Transverse colon (tissue), 4 donors: ENCODE measurements around the gene DOCK1. TPM values are rescaled to one million over a fixed set of nuclear protein-coding genes. Genes with fewer than 3 reads are reported as not detected.

Source experiments
- DNase-seq: peaks from one replicate; pipeline ENCODE4 v3.0.0-alpha.2; 2019
- H3K27ac ChIP-seq, 4 donors: fragments of 200-600 bp; sonication (generic); 2 replicates each; pipeline ENCODE4 v1.5.1; 2016 to 2018; ENCODE audit warnings: inconsistent platforms in 4 of 4
- H3K27me3 ChIP-seq: fragments of 200-600 bp; sonication (generic); 2 replicates; pipeline ENCODE4 v1.5.1; 2017; ENCODE audit warnings: inconsistent platforms
- H3K36me3 ChIP-seq, 4 donors: fragments of 200-600 bp; sonication (generic); 2 replicates each; pipeline ENCODE4 v1.5.1; 2017 to 2019; ENCODE audit warnings: inconsistent platforms in 4 of 4
- H3K4me1 ChIP-seq, 4 donors: fragments of 200-600 bp; sonication (generic); 2 replicates each; pipeline ENCODE4 v1.5.1; 2017 to 2020; ENCODE audit warnings: inconsistent platforms in 4 of 4
- H3K4me3 ChIP-seq, 4 donors: fragments of 200-600 bp; sonication (generic); 1 replicate in 1 of 4; 2 replicates in 3 of 4; pipeline versions ENCODE4 v1.5.1 to v1.6.1; 2017 to 2019; ENCODE audit warnings: inconsistent platforms in 4 of 4
- H3K9me3 ChIP-seq, 2 donors: fragments of 200-600 bp; sonication (generic); 2 replicates each; pipeline ENCODE4 v1.5.1; 2017 to 2019; ENCODE audit warnings: inconsistent platforms in 2 of 2
- CTCF ChIP-seq, 5 experiments: fragments of 200-600 bp in 3 of 5; fragments of 450-650 bp in 2 of 5; sonication (generic) in 3 of 5; IDR thresholded peaks; 1 replicate in 2 of 5; 2 replicates in 3 of 5; pipeline ENCODE4 v1.5.1; 2016 to 2017; ENCODE audit warnings: antibody characterized with exemption in 5 of 5, inconsistent platforms in 3 of 5, mild to moderate bottlenecking in 2 of 5, moderate library complexity in 1 of 5
- EP300 ChIP-seq: sonication (generic); formaldehyde crosslinking; IDR thresholded peaks from one replicate; pipeline ENCODE4 v1.6.1; 2017; ENCODE audit warnings: antibody characterized with exemption, low read depth
- POLR2A ChIP-seq: fragments of 450-650 bp; IDR thresholded peaks from one replicate; pipeline ENCODE4 v1.6.1; 2016; ENCODE audit warnings: antibody characterized with exemption, mild to moderate bottlenecking, moderate library complexity
- POLR2AphosphoS5 ChIP-seq, 3 donors: sonication (generic); formaldehyde crosslinking; IDR thresholded peaks; one replicate each; pipeline ENCODE4 v1.6.1; 2016; ENCODE audit warnings: antibody characterized with exemption in 3 of 3
- WGBS, 2 donors: methylation state at CpG; one replicate each; pipeline ENCODE4 v1.1.5; 2018; ENCODE audit warnings: low coverage in 1 of 2; 5-methylcytosine and 5-hydroxymethylcytosine counted together
- in situ Hi-C, 4 donors: fragments of 200-750 bp; cut with MboI; loops; one replicate each; pipeline versions ENCODE4 v1.15.0 to v1.15.1; 2017; ENCODE audit warnings: low sequenced_read_pairs in 3 of 4, low pct_ligation_motif_present in 1 of 4, low pct_unique_long_range_greater_than_20kb in 1 of 4
- intact Hi-C: fragments of 100-400 bp; cut with DNase I; formaldehyde crosslinking; loops from one replicate; pipeline ENCODE4 v1.15.1; 2023; ENCODE audit warnings: low total_unique reads
- total RNA-seq, 4 donors: library from RNA; depleted of rRNA; stranded (reverse); fragments of >200 nt; gene quantifications; one replicate each; pipeline ENCODE4 v1.1.0, GENCODE V29; 2016

DOCK1 gene
- total RNA-seq, 4 donors from 2014 or later: 75.1 to 200 (median 92.5) TPM

- Histone ChIP-seq H3K4me1 (peaks cover 5 to 38% (median 6%) of the 10 kb centered on the region in 4 donors), H3K9me3 (no peaks in the 10 kb centered on the region), H3K4me3 (no peak overlapping the region), H3K36me3 (no peaks in the 10 kb centered on the region), H3K27me3 (no peaks in the 10 kb centered on the region), H3K27ac (no peak overlapping the region)
- TF ChIP-seq CTCF (IDR thresholded peaks at IDR 0.05): no peak
- TF ChIP-seq EP300: no peak
- TF ChIP-seq POLR2AphosphoS5 (IDR thresholded peaks at IDR 0.05): no peak
- TF ChIP-seq POLR2A: no peak
- no peak for DNase-seq
- WGBS, 2 donors: 86 to 93% methylated on average over 8 to 13 of the region's 13 CpGs
- in situ Hi-C loops (no loop called here), intact Hi-C loops (no loop called here)
Observed at GRCh38 chr10:126927799-126928198, 22.6 kb downstream of the DOCK1 start.

- in situ Hi-C loops (no loop called here), intact Hi-C loops (no loop called here)
- no peak overlapping the region for H3K4me3 ChIP-seq
- no peaks in the 10 kb centered on the region for H3K27me3 ChIP-seq
- no peak for DNase-seq
- WGBS, 2 donors: 83% methylated on average over 7 of the region's 7 CpGs; no CpG with 5 or more reads in 1 of the 2 donors
- H3K9me3 ChIP-seq: no peaks in the 10 kb centered on the region
- H3K27ac ChIP-seq: no peak overlapping the region
- peaks cover 5 to 38% (median 6%) of the 10 kb centered on the region in 4 donors for H3K4me1 ChIP-seq
- no peaks in the 10 kb centered on the region for H3K36me3 ChIP-seq
- TF ChIP-seq POLR2AphosphoS5 (IDR thresholded peaks at IDR 0.05): no peak
- no peak for TF ChIP-seq CTCF (IDR thresholded peaks at IDR 0.05)
- TF ChIP-seq POLR2A: no peak
- TF ChIP-seq EP300: no peak
Observed at GRCh38 chr10:126928274-126928673, 23.0 kb downstream of the DOCK1 start.

GRCh38 chr10:126929391-126929790, 24.2 kb downstream of the DOCK1 start:
- intact Hi-C loops (no loop called here), in situ Hi-C loops (no loop called here)
- TF ChIP-seq POLR2AphosphoS5 (IDR thresholded peaks at IDR 0.05) (no peak), CTCF (IDR thresholded peaks at IDR 0.05) (no peak), EP300 (no peak), POLR2A (no peak)
- Histone ChIP-seq H3K4me3 (no peak overlapping the region), H3K4me1 (peaks cover 5 to 31% (median 6%) of the 10 kb centered on the region in 4 donors), H3K27me3 (no peaks in the 10 kb centered on the region), H3K36me3 (no peaks in the 10 kb centered on the region), H3K27ac (no peak overlapping the region), H3K9me3 (no peaks in the 10 kb centered on the region)
- DNase-seq: no peak
- WGBS, 2 donors: 81 to 100% methylated on average over 2 to 8 of the region's 8 CpGs

GRCh38 chr10:126930131-126930882, 25.1 kb downstream of the DOCK1 start:
- Histone ChIP-seq H3K4me1 (peaks cover 3 to 21% (median 6%) of the 10 kb centered on the region in 4 donors), H3K36me3 (no peaks in the 10 kb centered on the region), H3K4me3 (no peak overlapping the region), H3K9me3 (no peaks in the 10 kb centered on the region), H3K27me3 (no peaks in the 10 kb centered on the region), H3K27ac (no peak overlapping the region)
- in situ Hi-C loops (no loop called here), intact Hi-C loops (no loop called here)
- no peak for DNase-seq
- TF ChIP-seq EP300 (no peak), CTCF (IDR thresholded peaks at IDR 0.05) (no peak), POLR2A (no peak), POLR2AphosphoS5 (IDR thresholded peaks at IDR 0.05) (no peak)
- 57 to 87% methylated on average over 3 to 17 of the region's 17 CpGs for WGBS, 2 donors
